SK-N-SH treated with all-trans-retinoic acid at 6 μM for 48 hours (cell line): ENCODE measurements around the gene FBXO8.

Experiments
- ATAC-seq: fragments of 200-7000 bp; cut with Tn5 transposase; 3 replicates; pipeline ENCODE4 v1.9.1; 2020; ENCODE audit warnings: mild to moderate bottlenecking, moderate library complexity
- ARNTL ChIP-seq: fragments of 450-650 bp; formaldehyde crosslinking; IDR thresholded peaks from 2 replicates; pipeline ENCODE4 v1.5.0; 2020; ENCODE audit warnings: low read depth, mild to moderate bottlenecking, moderate library complexity, borderline replicate concordance
- BACH2 ChIP-seq: fragments of 250-450 bp; sonication (Bioruptor Pico); IDR thresholded peaks from 2 replicates; pipeline ENCODE4 v1.9.0; 2021; ENCODE audit warnings: mild to moderate bottlenecking, borderline replicate concordance
- CSRNP3 ChIP-seq: fragments of 250-450 bp; sonication (Bioruptor Pico); IDR thresholded peaks from 2 replicates; pipeline ENCODE4 v1.5.1; 2021; ENCODE audit warnings: mild to moderate bottlenecking, moderate library complexity
- ESRRG ChIP-seq: fragments of 250-450 bp; sonication (Bioruptor Pico); IDR thresholded peaks from 2 replicates; pipeline ENCODE4 v1.6.1; 2021; ENCODE audit warnings: mild to moderate bottlenecking
- ISL1 ChIP-seq: fragments of 250-450 bp; sonication (Bioruptor Pico); IDR thresholded peaks from 2 replicates; pipeline ENCODE4 v2.1.2; 2022; ENCODE audit warnings: mild to moderate bottlenecking, moderate library complexity
- PPARA ChIP-seq: fragments of 250-450 bp; sonication (Bioruptor Pico); IDR thresholded peaks from 2 replicates; pipeline ENCODE4 v1.5.0; 2020; ENCODE audit warnings: mild to moderate bottlenecking, borderline replicate concordance
- RARB ChIP-seq: fragments of 250-450 bp; sonication (Bioruptor Pico); IDR thresholded peaks from 2 replicates; pipeline ENCODE4 v1.8.0; 2021; ENCODE audit warnings: mild to moderate bottlenecking, moderate library complexity
- SNAI2 ChIP-seq: fragments of 250-450 bp; sonication (Bioruptor Pico); IDR thresholded peaks from 2 replicates; pipeline ENCODE4 v1.5.0; 2020; ENCODE audit warnings: mild to moderate bottlenecking, moderate library complexity
- TCF4 ChIP-seq: fragments of 250-450 bp; sonication (Bioruptor Pico); IDR thresholded peaks from 2 replicates; pipeline ENCODE4 v1.8.0; 2021; ENCODE audit warnings: mild to moderate bottlenecking, moderate library complexity, borderline replicate concordance
- TSHZ2 ChIP-seq: fragments of 250-450 bp; sonication (Bioruptor Pico); IDR thresholded peaks from 2 replicates; pipeline ENCODE4 v1.5.0; 2020; ENCODE audit warnings: mild to moderate bottlenecking, moderate library complexity
- ZFP3 ChIP-seq: fragments of 250-450 bp; sonication (Bioruptor Pico); IDR thresholded peaks from 2 replicates; pipeline ENCODE4 v1.5.0; 2020; ENCODE audit warnings: mild to moderate bottlenecking, moderate library complexity
- ZNF70 ChIP-seq: fragments of 450-650 bp; formaldehyde crosslinking; IDR thresholded peaks from 2 replicates; pipeline ENCODE4 v1.5.0; 2020; ENCODE audit warnings: mild to moderate bottlenecking, moderate library complexity
- ZNF8 ChIP-seq: fragments of 450-650 bp; formaldehyde crosslinking; IDR thresholded peaks from 2 replicates; pipeline ENCODE4 v1.5.0; 2020; ENCODE audit warnings: mild to moderate bottlenecking, moderate library complexity

Gene FBXO8

GRCh38 chr4:174189392-174190015 is 94.0 kb downstream of the FBXO8 start:
- no peak for ATAC-seq
- TF ChIP-seq ESRRG (no peak), CSRNP3 (CRISPR knock-in tag) (no peak), ISL1 (CRISPR knock-in tag) (no peak), PPARA (no peak), BACH2 (CRISPR knock-in tag) (no peak), ZNF8 (CRISPR knock-in tag) (no peak), ZFP3 (CRISPR knock-in tag) (no peak), TCF4 (CRISPR knock-in tag) (no peak), ZNF70 (CRISPR knock-in tag) (no peak), TSHZ2 (CRISPR knock-in tag) (no peak), SNAI2 (CRISPR knock-in tag) (no peak), ARNTL (CRISPR knock-in tag) (no peak), RARB (no peak)
